T-helper 9 cell (primary cell): ENCODE data around the gene THEMIS2.
"Not testable (repeated sequence)": the region's sequence is repeated elsewhere in the genome, so short reads cannot be mapped to it uniquely, and the experiment has no call there.

ENCODE experiments used
- DNase-seq: peaks from one replicate; pipeline ENCODE4 v3.0.0-alpha.2; 2020
- total RNA-seq, 2 donors: gene quantifications; one replicate each; lab custom pipeline; 2026; lab: John Stamatoyannopoulos, UW

THEMIS2 gene
- total RNA-seq = 30.0 to 36.2 reads per million in 2 donors

DNA sequence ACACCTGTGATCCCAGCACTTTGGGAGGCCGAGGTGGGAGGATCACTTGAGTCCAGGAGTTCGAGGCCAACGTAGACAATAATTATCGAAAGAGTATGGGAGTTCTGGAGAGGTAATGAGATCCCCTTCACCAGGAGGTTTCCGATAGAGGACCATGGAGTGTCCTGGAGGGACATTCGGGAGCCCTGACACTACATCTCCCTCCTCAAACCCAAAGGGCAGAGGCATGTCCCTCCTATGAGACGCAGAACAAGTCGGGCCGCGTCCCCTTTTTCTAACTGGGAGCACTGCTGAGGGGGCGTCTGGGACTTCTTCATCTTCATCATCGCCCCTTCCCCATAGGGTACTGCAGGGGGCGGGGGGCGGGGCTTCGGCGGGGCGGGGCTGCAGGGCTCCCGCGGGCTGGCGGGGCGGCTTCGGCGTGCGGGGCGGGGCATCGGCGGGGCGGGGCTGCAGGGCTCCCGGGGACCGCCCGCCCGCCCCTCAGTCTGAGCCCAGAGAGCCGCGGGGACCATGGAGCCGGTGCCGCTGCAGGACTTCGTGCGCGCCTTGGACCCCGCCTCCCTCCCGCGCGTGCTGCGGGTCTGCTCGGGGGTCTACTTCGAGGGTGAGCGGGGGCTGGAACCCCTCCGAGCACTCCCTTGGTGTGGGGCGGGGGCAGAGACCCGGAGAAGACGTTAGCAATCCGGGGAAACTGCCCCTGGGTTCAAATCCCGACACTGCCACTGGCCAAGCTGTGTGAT is at the start of gene THEMIS2:
TSS of gene THEMIS2 (plus strand) at position 486 of the 743 bp plus-strand sequence. CDS start at position 514, 28 bp downstream.
- DNase-seq = peak; percentile 79

DNA sequence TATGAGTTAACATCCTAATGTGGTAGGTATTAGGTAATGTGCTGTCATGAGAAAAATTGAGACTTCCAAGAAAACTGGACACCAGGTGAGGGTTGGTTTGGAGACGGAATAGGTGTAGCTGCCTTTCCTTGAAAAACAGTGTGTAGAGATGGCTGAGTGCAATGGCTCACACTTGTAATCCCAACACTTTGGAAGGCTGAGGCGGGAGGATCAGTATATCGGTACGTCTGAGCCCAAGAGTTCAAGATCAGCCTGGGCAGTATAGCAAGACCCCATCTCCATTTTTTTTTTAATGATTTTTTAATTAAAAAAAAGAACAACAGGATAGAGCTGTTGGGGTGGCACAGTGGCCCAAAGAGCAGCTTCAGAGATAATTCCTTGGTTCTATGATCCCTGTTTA is 48.6 kb upstream of the THEMIS2 start:
- no peak for DNase-seq

- no peak for DNase-seq
These were observed 47.9 kb upstream of the THEMIS2 start for GRCh38 chr1:27824411-27824810.

DNA sequence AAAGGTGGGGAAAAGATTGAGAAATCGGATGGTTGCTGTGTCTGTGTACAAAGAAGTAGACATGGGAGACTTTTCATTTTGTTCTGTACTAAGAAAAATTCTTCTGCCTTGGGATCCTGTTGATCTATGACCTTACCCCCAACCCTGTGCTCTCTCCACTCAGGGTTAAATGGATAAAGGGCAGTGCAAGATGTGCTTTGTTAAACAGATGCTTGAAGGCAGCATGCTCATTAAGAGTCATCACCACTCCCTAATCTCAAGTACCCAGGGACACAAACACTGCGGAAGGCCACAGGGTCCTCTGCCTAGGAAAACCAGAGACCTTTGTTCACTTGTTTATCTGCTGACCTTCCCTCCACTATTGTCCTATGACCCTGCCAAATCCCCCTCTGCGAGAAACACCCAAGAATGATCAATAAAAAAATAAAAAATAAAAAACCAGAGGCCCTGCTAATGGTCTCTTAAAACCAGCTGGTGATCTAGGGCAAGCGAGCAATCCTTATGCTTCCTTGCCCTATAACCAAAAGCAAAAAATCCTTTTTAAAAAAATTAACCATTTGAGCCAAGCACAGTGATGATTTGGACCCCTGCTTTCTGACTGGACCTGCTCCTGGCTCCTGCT is 42.9 kb upstream of the THEMIS2 start:
- DNase-seq = not testable (repeated sequence)

- peak; percentile 75 for DNase-seq
These were observed 41.5 kb upstream of the THEMIS2 start, which contains the start of gene PPP1R8 for GRCh38 chr1:27830621-27831440. Gene PPP1R8, plus strand, starts transcription at chr1:27830782. Its CDS starts 54 bp downstream, at chr1:27830836.

GRCh38 chr1:27831568-27832410 is 40.6 kb upstream of the THEMIS2 start:
- no peak for DNase-seq

- DNase-seq = no peak
These were observed 39.6 kb upstream of the THEMIS2 start for GRCh38 chr1:27832762-27833161.

GRCh38 chr1:27833470-27833869 is 38.9 kb upstream of the THEMIS2 start:
- DNase-seq = no peak

- DNase-seq = no peak
These were observed 37.3 kb upstream of the THEMIS2 start for GRCh38 chr1:27835046-27835445.

- no peak for DNase-seq
These were observed 36.8 kb upstream of the THEMIS2 start for GRCh38 chr1:27835501-27835900.

- DNase-seq = no peak
These were observed 22.4 kb upstream of the THEMIS2 start for GRCh38 chr1:27849951-27850350.

GRCh38 chr1:27855085-27855484 is 17.3 kb upstream of the THEMIS2 start:
- no peak for DNase-seq

- DNase-seq = no peak
These were observed 15.6 kb upstream of the THEMIS2 start for GRCh38 chr1:27856561-27857343.

DNA sequence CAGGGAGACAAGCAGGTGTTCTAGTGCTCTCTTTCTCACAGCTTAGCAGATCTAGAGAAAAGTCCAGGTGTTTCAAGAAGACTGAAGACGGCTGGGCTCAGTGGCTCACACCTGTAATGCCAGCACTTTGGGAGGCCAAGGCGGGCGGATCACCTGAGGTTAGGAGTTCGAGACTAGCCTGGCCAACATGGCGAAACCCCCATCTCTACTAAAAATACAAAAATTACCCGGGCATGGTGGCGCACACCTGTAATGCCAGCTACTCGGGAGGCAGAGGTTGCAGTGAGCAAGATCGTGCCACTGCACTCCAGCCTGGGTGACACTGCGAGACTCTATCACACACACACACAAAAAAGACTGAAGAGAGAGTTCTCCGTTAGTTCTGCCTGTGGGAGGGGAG is 14.8 kb upstream of the THEMIS2 start:
- not testable (repeated sequence) for DNase-seq

- DNase-seq = peak; percentile 81
These were observed 14.0 kb upstream of the THEMIS2 start for GRCh38 chr1:27858072-27858948.

DNA sequence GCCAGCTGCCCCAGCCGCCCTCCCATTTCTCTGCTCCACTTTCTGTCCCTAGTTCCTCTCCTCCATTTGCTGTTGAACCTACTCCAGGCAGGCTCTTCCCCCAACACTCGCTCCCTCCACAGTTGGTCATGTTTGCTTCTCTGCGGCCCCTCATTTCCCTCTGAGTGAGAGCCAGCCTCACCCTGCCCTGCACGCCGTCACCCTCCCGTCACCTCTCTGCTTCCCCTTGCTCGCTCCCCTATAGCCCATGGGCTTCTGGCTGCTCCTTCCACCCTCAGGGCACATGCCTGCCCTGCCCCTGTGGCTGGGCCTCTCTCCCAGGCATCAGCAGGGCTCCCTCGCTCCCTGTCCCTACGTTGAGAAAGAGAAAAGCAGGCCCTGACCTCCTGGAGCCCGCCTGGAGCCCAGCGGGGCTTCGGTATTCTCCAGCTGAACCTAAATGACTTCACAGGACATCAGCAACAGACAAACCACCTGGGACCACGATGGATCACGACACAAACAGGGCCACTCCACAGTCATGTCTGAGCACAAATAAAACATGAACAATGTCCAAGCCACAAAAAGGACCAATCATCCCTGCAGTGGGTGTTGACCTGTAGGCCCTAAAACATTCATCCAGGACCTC is 13.3 kb upstream of the THEMIS2 start:
- no peak for DNase-seq

DNA sequence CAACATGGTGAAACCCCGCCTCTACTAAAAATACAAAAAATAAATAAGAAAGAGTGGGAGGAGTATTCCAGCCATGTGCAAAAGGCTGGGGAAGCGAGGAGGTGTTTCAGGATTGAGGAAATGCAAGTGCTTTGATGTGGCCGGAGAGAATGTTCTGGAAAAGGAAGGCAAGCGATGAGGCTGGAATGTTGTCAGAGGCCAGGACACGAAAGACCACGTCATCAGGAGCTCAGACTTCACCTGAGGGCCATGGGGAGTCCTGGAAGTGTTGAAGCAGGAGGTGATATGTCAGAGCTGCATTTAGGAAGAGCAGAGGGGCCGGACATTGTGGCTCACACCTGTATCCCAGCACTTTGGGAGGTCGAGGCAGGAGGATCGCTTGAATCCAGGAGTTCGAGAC is 10.9 kb upstream of the THEMIS2 start:
- no peak for DNase-seq

DNA sequence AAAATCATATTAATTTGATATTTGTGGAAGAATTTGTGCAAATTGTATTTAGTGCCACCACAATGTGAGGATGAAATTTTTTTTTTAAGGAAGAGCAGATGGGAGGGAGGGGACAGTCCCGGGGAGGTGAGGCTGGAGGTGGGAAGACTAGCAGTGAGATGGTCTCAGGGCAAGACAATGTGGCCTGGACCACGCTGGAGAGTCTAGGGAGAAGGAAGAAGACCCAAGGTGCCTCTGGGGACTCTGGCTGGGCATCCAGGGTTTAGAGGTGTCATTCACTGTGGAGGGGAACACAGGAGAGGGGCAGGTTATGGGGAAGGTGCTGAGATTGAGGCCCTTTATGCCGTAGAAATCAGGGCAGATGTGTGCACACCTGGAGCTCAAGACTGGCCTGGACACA is 10.3 kb upstream of the THEMIS2 start:
- DNase-seq = no peak

GRCh38 chr1:27862671-27863537 is 9.4 kb upstream of the THEMIS2 start:
- no peak for DNase-seq
